ENCODE data around the gene DNAH17. TPM values are rescaled to one million over a fixed set of nuclear protein-coding genes. Genes with fewer than 3 reads are reported as not detected.

The DNAH17 gene
- total RNA-seq, 1 experiment from 2014 or later = 0.69 TPM

DNA sequence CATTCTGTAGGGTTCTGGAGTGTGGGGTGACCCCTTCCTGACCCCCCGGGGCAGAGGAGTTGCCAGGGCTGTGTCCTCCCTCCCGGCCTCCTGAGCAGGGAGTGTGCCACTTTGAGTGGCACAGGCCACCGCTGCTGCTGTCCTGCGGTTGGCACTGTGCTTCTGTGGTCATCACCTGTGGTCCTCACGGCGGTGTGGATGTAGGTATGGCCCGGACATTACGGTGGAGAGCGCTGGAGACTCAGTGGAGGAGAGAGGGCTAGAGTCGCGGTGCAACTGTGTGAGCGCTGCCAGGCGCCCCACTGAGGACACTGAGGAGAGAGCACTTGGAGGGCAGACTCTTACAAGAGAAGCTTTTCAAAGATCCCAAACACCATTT is 159.7 kb downstream of the DNAH17 start:
- BruUV-seq (replicated peaks) = no TSS peak
- Histone ChIP-seq H4K20me1 (ENCODE audit: insufficient read depth) (peaks cover 6% of the 10 kb centered on the region; the same call in 1 of the 2 replicates), H3K79me2 (ENCODE audit: insufficient read depth, low read length) (peaks cover 38% of the 10 kb centered on the region), H3K4me3 (replicated peaks in 1 of 2; ENCODE audit: low read depth in 1 of 2, low read length in 2 of 2) (no peak overlapping the region), H3K9me3 (ENCODE audit: control insufficient read depth in 1 of 2, insufficient read depth in 1 of 2, low read depth in 1 of 2, low read length in 2 of 2) (no peaks in the 10 kb centered on the region), H3K36me3 (ENCODE audit: control insufficient read depth in 1 of 2, insufficient read depth in 2 of 2, low read length in 2 of 2) (peaks cover 23 to 29% of the 10 kb centered on the region in 2 experiments; a peak in 3 of 4 replicates), H3K4me2 (ENCODE audit: low read length) (no peak overlapping the region), H3K9me2 (ENCODE audit: insufficient read depth) (no peaks in the 10 kb centered on the region), H3K27me3 (ENCODE audit: insufficient read depth, low read length) (no peaks in the 10 kb centered on the region), H2AFZ (ENCODE audit: low read depth, low read length, poor library complexity, severe bottlenecking) (no peak overlapping the region), H3K9ac (ENCODE audit: low read length) (no peak overlapping the region), H3K4me1 (ENCODE audit: control insufficient read depth in 1 of 2, insufficient read depth in 2 of 2, low read length in 2 of 2) (no peaks in the 10 kb centered on the region), H3K27ac (ENCODE audit: low read depth, low read length) (no peak overlapping the region)
- TF ChIP-seq ZNF274 (IDR thresholded peaks at IDR 0.05; ENCODE audit: low read depth, low read length) = no peak
- TF ChIP-seq ELF1 (IDR thresholded peaks at IDR 0.05; ENCODE audit: borderline replicate concordance, low read depth) = no peak
- no peak for TF ChIP-seq SRF (IDR thresholded peaks at IDR 0.05; ENCODE audit: low read depth)
- no peak for TF ChIP-seq POLR2AphosphoS5 (IDR thresholded peaks at IDR 0.05; ENCODE audit: low read depth, low read length)
- no peak for TF ChIP-seq JUND (IDR thresholded peaks at IDR 0.05)
- no peak for TF ChIP-seq FOSL1 (IDR thresholded peaks at IDR 0.05; ENCODE audit: low read depth)
- TF ChIP-seq YY1 (IDR thresholded peaks at IDR 0.05; ENCODE audit: extremely low read depth, insufficient replicate concordance, low read depth, low read length) = no peak
- intact Hi-C loops (cut with micrococcal nuclease) = no loop called here
- ChIA-PET POLR2A (no interaction called here), RAD21 (ENCODE audit: low non-redundant PET in 1 of 2, low total read pairs in 2 of 2, uncharacterized antibody in 2 of 2, unreplicated experiment in 2 of 2) (no interaction called here), CTCF (interaction anchor here (1.8 kb wide), 1 partner anchor 289 kb away, joined by 3 read pairs; no protein-coding TSS in a partner anchor)
- DNase-seq (ENCODE audit: low read depth, low spot score) (no peak), ATAC-seq (no peak)

DNA sequence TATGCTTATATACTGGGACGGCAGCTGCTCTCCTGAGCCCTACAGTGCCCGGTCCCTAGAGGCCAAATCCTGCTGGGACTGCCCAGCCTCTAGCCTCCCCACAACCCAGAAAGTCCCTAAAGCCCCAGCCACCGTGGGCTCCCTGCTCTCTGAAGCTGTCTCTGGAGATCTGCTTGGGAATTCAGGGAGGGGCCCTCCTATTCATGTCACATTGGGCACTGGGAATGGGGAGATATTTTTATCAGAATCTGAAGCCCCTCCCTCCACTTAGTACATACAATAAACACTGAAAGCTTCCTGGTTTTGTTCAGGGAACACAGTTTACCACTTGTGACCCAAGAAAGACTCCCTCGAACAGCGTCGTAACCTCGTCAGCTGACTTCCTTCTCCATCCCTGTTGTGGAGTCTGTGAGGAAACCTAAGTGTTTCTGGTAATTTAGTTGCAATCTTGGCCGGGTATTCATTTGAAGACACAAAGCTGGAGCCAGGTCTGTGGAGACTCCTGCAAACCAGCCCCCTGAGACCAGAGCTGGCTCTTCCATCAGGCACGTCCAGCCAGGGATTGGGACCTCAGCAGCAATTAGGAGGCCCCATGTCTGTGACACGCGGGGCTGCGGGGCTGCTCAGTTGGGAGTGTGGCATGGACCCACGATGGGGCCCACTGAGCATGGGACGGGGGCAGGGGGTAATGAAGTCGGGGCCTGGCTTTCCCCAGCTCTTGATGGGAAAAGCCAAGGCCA is 160.2 kb downstream of the DNAH17 start:
- Histone ChIP-seq H3K9me2 (ENCODE audit: insufficient read depth) (no peaks in the 10 kb centered on the region), H3K4me2 (ENCODE audit: low read length) (no peak overlapping the region), H3K4me1 (ENCODE audit: control insufficient read depth in 1 of 2, insufficient read depth in 2 of 2, low read length in 2 of 2) (no peaks in the 10 kb centered on the region), H3K9ac (ENCODE audit: low read length) (no peak overlapping the region), H3K27ac (ENCODE audit: low read depth, low read length) (no peak overlapping the region), H3K36me3 (ENCODE audit: control insufficient read depth in 1 of 2, insufficient read depth in 2 of 2, low read length in 2 of 2) (peaks cover 27 to 28% of the 10 kb centered on the region in 2 experiments; a peak in 3 of 4 replicates), H3K27me3 (ENCODE audit: insufficient read depth, low read length) (no peaks in the 10 kb centered on the region), H2AFZ (ENCODE audit: low read depth, low read length, poor library complexity, severe bottlenecking) (no peak overlapping the region), H3K9me3 (ENCODE audit: control insufficient read depth in 1 of 2, insufficient read depth in 1 of 2, low read depth in 1 of 2, low read length in 2 of 2) (no peaks in the 10 kb centered on the region), H3K4me3 (replicated peaks in 1 of 2; ENCODE audit: low read depth in 1 of 2, low read length in 2 of 2) (no peak overlapping the region), H4K20me1 (ENCODE audit: insufficient read depth) (peaks cover 6% of the 10 kb centered on the region; the same call in 1 of the 2 replicates), H3K79me2 (ENCODE audit: insufficient read depth, low read length) (peaks cover 42% of the 10 kb centered on the region)
- ChIA-PET RAD21 (ENCODE audit: low non-redundant PET in 1 of 2, low total read pairs in 2 of 2, uncharacterized antibody in 2 of 2, unreplicated experiment in 2 of 2) (no interaction called here), POLR2A (no interaction called here), CTCF (no interaction called here)
- BruUV-seq (replicated peaks) = no TSS peak
- TF ChIP-seq CEBPB (IDR thresholded peaks at IDR 0.05; ENCODE audit: low read depth) = no peak
- no peak for TF ChIP-seq ELF1 (IDR thresholded peaks at IDR 0.05; ENCODE audit: borderline replicate concordance, low read depth)
- no peak for TF ChIP-seq ZNF274 (IDR thresholded peaks at IDR 0.05; ENCODE audit: low read depth, low read length)
- TF ChIP-seq, protein P1, sequence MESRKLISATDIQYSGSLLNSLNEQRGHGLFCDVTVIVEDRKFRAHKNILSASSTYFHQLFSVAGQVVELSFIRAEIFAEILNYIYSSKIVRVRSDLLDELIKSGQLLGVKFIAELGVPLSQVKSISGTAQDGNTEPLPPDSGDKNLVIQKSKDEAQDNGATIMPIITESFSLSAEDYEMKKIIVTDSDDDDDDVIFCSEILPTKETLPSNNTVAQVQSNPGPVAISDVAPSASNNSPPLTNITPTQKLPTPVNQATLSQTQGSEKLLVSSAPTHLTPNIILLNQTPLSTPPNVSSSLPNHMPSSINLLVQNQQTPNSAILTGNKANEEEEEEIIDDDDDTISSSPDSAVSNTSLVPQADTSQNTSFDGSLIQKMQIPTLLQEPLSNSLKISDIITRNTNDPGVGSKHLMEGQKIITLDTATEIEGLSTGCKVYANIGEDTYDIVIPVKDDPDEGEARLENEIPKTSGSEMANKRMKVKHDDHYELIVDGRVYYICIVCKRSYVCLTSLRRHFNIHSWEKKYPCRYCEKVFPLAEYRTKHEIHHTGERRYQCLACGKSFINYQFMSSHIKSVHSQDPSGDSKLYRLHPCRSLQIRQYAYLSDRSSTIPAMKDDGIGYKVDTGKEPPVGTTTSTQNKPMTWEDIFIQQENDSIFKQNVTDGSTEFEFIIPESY (IDR thresholded peaks at IDR 0.05; ENCODE audit: extremely low read depth, insufficient replicate concordance, low read length) = no peak
- TF ChIP-seq SIN3A (IDR thresholded peaks at IDR 0.05; ENCODE audit: low read depth) = no peak
- TF ChIP-seq ZFX (IDR thresholded peaks at IDR 0.05) = no peak
- TF ChIP-seq, protein P2, sequence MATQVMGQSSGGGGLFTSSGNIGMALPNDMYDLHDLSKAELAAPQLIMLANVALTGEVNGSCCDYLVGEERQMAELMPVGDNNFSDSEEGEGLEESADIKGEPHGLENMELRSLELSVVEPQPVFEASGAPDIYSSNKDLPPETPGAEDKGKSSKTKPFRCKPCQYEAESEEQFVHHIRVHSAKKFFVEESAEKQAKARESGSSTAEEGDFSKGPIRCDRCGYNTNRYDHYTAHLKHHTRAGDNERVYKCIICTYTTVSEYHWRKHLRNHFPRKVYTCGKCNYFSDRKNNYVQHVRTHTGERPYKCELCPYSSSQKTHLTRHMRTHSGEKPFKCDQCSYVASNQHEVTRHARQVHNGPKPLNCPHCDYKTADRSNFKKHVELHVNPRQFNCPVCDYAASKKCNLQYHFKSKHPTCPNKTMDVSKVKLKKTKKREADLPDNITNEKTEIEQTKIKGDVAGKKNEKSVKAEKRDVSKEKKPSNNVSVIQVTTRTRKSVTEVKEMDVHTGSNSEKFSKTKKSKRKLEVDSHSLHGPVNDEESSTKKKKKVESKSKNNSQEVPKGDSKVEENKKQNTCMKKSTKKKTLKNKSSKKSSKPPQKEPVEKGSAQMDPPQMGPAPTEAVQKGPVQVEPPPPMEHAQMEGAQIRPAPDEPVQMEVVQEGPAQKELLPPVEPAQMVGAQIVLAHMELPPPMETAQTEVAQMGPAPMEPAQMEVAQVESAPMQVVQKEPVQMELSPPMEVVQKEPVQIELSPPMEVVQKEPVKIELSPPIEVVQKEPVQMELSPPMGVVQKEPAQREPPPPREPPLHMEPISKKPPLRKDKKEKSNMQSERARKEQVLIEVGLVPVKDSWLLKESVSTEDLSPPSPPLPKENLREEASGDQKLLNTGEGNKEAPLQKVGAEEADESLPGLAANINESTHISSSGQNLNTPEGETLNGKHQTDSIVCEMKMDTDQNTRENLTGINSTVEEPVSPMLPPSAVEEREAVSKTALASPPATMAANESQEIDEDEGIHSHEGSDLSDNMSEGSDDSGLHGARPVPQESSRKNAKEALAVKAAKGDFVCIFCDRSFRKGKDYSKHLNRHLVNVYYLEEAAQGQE (IDR thresholded peaks at IDR 0.05; ENCODE audit: low read depth) = no peak
- no peak for TF ChIP-seq SRF (IDR thresholded peaks at IDR 0.05; ENCODE audit: low read depth)
- TF ChIP-seq EGR1 (IDR thresholded peaks at IDR 0.05; ENCODE audit: low read depth) = no peak
- no peak for TF ChIP-seq EZH2 (IDR thresholded peaks at IDR 0.05)
- TF ChIP-seq EZH2phosphoT487 (IDR thresholded peaks at IDR 0.05; ENCODE audit: borderline replicate concordance) = no peak
- TF ChIP-seq CBX3 (IDR thresholded peaks at IDR 0.05; ENCODE audit: low read depth) = no peak
- no peak for ATAC-seq
- intact Hi-C loops (cut with micrococcal nuclease) = no loop called here
- no peak for DNase-seq (ENCODE audit: low read depth, low spot score)

All from HCT116 (cell line).